Neural crest cell (in vitro differentiated cells): ENCODE results near the gene ZNF285. TPM values are rescaled to one million over a fixed set of nuclear protein-coding genes. Genes with fewer than 3 reads are reported as not detected.
"Not testable (repeated sequence)": the region's sequence is repeated elsewhere in the genome, so short reads cannot be mapped to it uniquely, and the experiment has no call there.

Experiments
- DNase-seq: peaks from one replicate; pipeline ENCODE4 v3.0.0; 2021; ENCODE audit warnings: low read depth, mixed read lengths, low spot score
- H3K27ac Mint-ChIP-seq: one replicate; pipeline ENCODE4 v1.8.0; 2021; ENCODE audit warnings: mild to moderate bottlenecking, mixed read lengths; ENCODE audit not compliant: unreplicated experiment
- H3K27me3 Mint-ChIP-seq: 2 replicates; pipeline ENCODE4 v1.8.0; 2021; ENCODE audit warnings: low read depth, mild to moderate bottlenecking, mixed read lengths
- H3K36me3 Mint-ChIP-seq: 2 replicates; pipeline ENCODE4 v1.8.0; 2021; ENCODE audit warnings: low read depth, mild to moderate bottlenecking, mixed read lengths
- H3K4me1 Mint-ChIP-seq: 2 replicates; pipeline ENCODE4 v1.8.0; 2021; ENCODE audit warnings: mixed read lengths
- H3K4me3 Mint-ChIP-seq: one replicate; pipeline ENCODE4 v1.8.0; 2021; ENCODE audit warnings: mild to moderate bottlenecking, mixed read lengths
- H3K9me3 Mint-ChIP-seq: 2 replicates; pipeline ENCODE4 v1.8.0; 2021; ENCODE audit warnings: mixed read lengths
- CTCF ChIP-seq: fragments of 200-600 bp; sonication (generic); conservative IDR thresholded peaks from 2 replicates; pipeline ENCODE4 v1.5.0; 2021; ENCODE audit warnings: antibody characterized with exemption, mild to moderate bottlenecking
- long read RNA-seq: library from polyadenylated mRNA; unstranded; transcript quantifications from one replicate; pipeline ENCODE4 v2.0.0, GENCODE V29; 2020
- total RNA-seq: library from RNA; stranded (reverse); gene quantifications from 2 replicates; pipeline ENCODE4 v1.2.1, GENCODE V29; 2021

ZNF285 gene
- 9.2 and 10.8 TPM in 2 replicates for total RNA-seq
- long read RNA-seq, full-length matches to known transcripts = 8 of 16 reads
- long read RNA-seq, partial matches to known transcripts = 1 of 16 reads
- long read RNA-seq, other reads (novel, unspliced or antisense) = 7 of 16 reads

GRCh38 chr19:44401139-44402115 lies at the start of gene ZNF285:
TSS of gene ZNF285 (minus strand) at chr19:44401608. CDS start at chr19:44397213, 4,395 bp downstream.
- H3K36me3 Mint-ChIP-seq = peaks cover 16% of the 10 kb centered on the region
- DNase-seq = peak; percentile 89
- H3K27ac Mint-ChIP-seq = peak within 1 kb of the TSS; percentile 31
- no peak for TF ChIP-seq CTCF
- H3K4me1 Mint-ChIP-seq = peaks cover 4% of the 10 kb centered on the region
- H3K9me3 Mint-ChIP-seq = peaks cover 15% of the 10 kb centered on the region
- H3K27me3 Mint-ChIP-seq = peaks cover 15% of the 10 kb centered on the region
- H3K4me3 Mint-ChIP-seq = peak within 1 kb of the TSS; percentile 96

GRCh38 chr19:44447916-44448674 lies 46.7 kb upstream of the ZNF285 start, which contains the start of gene ZNF229:
TSS of gene ZNF229 (minus strand) at chr19:44448472. CDS start at chr19:44442847, 5,625 bp downstream.
- peak within 1 kb of the TSS; percentile 92 for H3K4me3 Mint-ChIP-seq
- TF ChIP-seq CTCF = no peak
- H3K27ac Mint-ChIP-seq = peak within 1 kb of the TSS; percentile 51
- H3K36me3 Mint-ChIP-seq = peaks cover 38% of the 10 kb centered on the region
- DNase-seq = peak; percentile 60
- H3K9me3 Mint-ChIP-seq = peaks cover 47% of the 10 kb centered on the region
- H3K4me1 Mint-ChIP-seq = peaks cover 6% of the 10 kb centered on the region
- peaks cover 9% of the 10 kb centered on the region for H3K27me3 Mint-ChIP-seq

GRCh38 chr19:44438441-44438840 lies 37.0 kb upstream of the ZNF285 start:
- Mint-ChIP-seq H3K9me3 (peaks cover 25% of the 10 kb centered on the region), H3K4me3 (no peak overlapping the region)

GRCh38 chr19:44435441-44435840 lies 34.0 kb upstream of the ZNF285 start:
- H3K4me3 Mint-ChIP-seq = no peak overlapping the region
- no peak overlapping the region for H3K27ac Mint-ChIP-seq
- peaks cover 29% of the 10 kb centered on the region for H3K9me3 Mint-ChIP-seq
- no peak for DNase-seq
- H3K36me3 Mint-ChIP-seq = peaks cover 59% of the 10 kb centered on the region
- peaks cover 3% of the 10 kb centered on the region for H3K27me3 Mint-ChIP-seq
- no peak for TF ChIP-seq CTCF
- no peaks in the 10 kb centered on the region for H3K4me1 Mint-ChIP-seq

More at GRCh38 chr19:44438441-44438840, 37.0 kb upstream of the ZNF285 start:
- H3K36me3 Mint-ChIP-seq = peaks cover 51% of the 10 kb centered on the region
- DNase-seq = no peak
- H3K4me1 Mint-ChIP-seq = no peaks in the 10 kb centered on the region
- TF ChIP-seq CTCF = no peak
- no peak overlapping the region for H3K27ac Mint-ChIP-seq
- H3K27me3 Mint-ChIP-seq = peaks cover 3% of the 10 kb centered on the region

- H3K27ac Mint-ChIP-seq = no peak overlapping the region
- no peak for DNase-seq
- no peaks in the 10 kb centered on the region for H3K4me1 Mint-ChIP-seq
- H3K9me3 Mint-ChIP-seq = peaks cover 42% of the 10 kb centered on the region
- H3K27me3 Mint-ChIP-seq = peaks cover 8% of the 10 kb centered on the region
- peaks cover 80% of the 10 kb centered on the region for H3K36me3 Mint-ChIP-seq
- no peak overlapping the region for H3K4me3 Mint-ChIP-seq
- no peak for TF ChIP-seq CTCF
Measured at GRCh38 chr19:44430956-44431355, 29.5 kb upstream of the ZNF285 start.

GRCh38 chr19:44415553-44415952 lies 14.1 kb upstream of the ZNF285 start:
- Mint-ChIP-seq H3K9me3 (peaks cover 23% of the 10 kb centered on the region), H3K27me3 (peaks cover 23% of the 10 kb centered on the region)
- H3K27ac Mint-ChIP-seq, H3K36me3 Mint-ChIP-seq, H3K4me3 Mint-ChIP-seq, DNase-seq, H3K4me1 Mint-ChIP-seq: not testable (repeated sequence)

- peaks cover 65% of the 10 kb centered on the region for H3K36me3 Mint-ChIP-seq
- H3K4me3 Mint-ChIP-seq, H3K4me1 Mint-ChIP-seq, H3K27ac Mint-ChIP-seq, DNase-seq, H3K9me3 Mint-ChIP-seq, H3K27me3 Mint-ChIP-seq: not testable (repeated sequence)
Measured at GRCh38 chr19:44389268-44389667, 12.1 kb downstream of the ZNF285 start.
